ENCODE measurements around the gene OTC. TPM values are rescaled to one million over a fixed set of nuclear protein-coding genes. Genes with fewer than 3 reads are reported as not detected.

The OTC gene
- total RNA-seq, 2 donors from 2014 or later: not detected

GRCh38 chrX:38374431-38374830 is 22.0 kb downstream of the OTC start:
- no peak for DNase-seq
- H3K4me3 Mint-ChIP-seq: no peak overlapping the region
- H3K9me3 ChIP-seq (ENCODE audit: control insufficient read depth, low read length, poor library complexity, severe bottlenecking): no peaks in the 10 kb centered on the region
- no peaks in the 10 kb centered on the region for H3K4me1 Mint-ChIP-seq
- H3K27ac Mint-ChIP-seq: no peak overlapping the region
- H3K27me3 Mint-ChIP-seq: peaks cover 10% of the 10 kb centered on the region
- no peaks in the 10 kb centered on the region for H3K36me3 Mint-ChIP-seq (ENCODE audit: low read depth)
- ATAC-seq: no peak

- ATAC-seq (no peak), DNase-seq (no peak)
- Mint-ChIP-seq H3K27me3 (peaks cover 10% of the 10 kb centered on the region), H3K27ac (no peak overlapping the region), H3K4me3 (no peak overlapping the region), H3K4me1 (no peaks in the 10 kb centered on the region), H3K36me3 (ENCODE audit: low read depth) (no peaks in the 10 kb centered on the region)
- H3K9me3 ChIP-seq (ENCODE audit: control insufficient read depth, low read length, poor library complexity, severe bottlenecking): no peaks in the 10 kb centered on the region
Observed at GRCh38 chrX:38375891-38376290, 23.5 kb downstream of the OTC start.

GRCh38 chrX:38376747-38377146 is 24.3 kb downstream of the OTC start:
- ATAC-seq (no peak), DNase-seq (no peak)
- Mint-ChIP-seq H3K4me3 (no peak overlapping the region), H3K36me3 (ENCODE audit: low read depth) (no peaks in the 10 kb centered on the region), H3K27me3 (peaks cover 10% of the 10 kb centered on the region), H3K27ac (no peak overlapping the region), H3K4me1 (no peaks in the 10 kb centered on the region)
- H3K9me3 ChIP-seq (ENCODE audit: control insufficient read depth, low read length, poor library complexity, severe bottlenecking): no peaks in the 10 kb centered on the region

- H3K27ac Mint-ChIP-seq: no peak overlapping the region
- H3K4me1 Mint-ChIP-seq: no peaks in the 10 kb centered on the region
- no peaks in the 10 kb centered on the region for H3K9me3 ChIP-seq (ENCODE audit: control insufficient read depth, low read length, poor library complexity, severe bottlenecking)
- H3K4me3 Mint-ChIP-seq: no peak overlapping the region
- no peaks in the 10 kb centered on the region for H3K36me3 Mint-ChIP-seq (ENCODE audit: low read depth)
- no peak for DNase-seq
- no peak for ATAC-seq
- peaks cover 4% of the 10 kb centered on the region for H3K27me3 Mint-ChIP-seq
Observed at GRCh38 chrX:38379088-38379487, 26.7 kb downstream of the OTC start.

- Mint-ChIP-seq H3K27me3 (peaks cover 4% of the 10 kb centered on the region), H3K4me1 (no peaks in the 10 kb centered on the region), H3K27ac (no peak overlapping the region), H3K4me3 (no peak overlapping the region), H3K36me3 (ENCODE audit: low read depth) (no peaks in the 10 kb centered on the region)
- H3K9me3 ChIP-seq (ENCODE audit: control insufficient read depth, low read length, poor library complexity, severe bottlenecking): no peaks in the 10 kb centered on the region
- DNase-seq: no peak
- ATAC-seq: no peak
Observed at GRCh38 chrX:38382663-38383062, 30.3 kb downstream of the OTC start.

- Mint-ChIP-seq H3K27ac (no peak overlapping the region), H3K27me3 (no peaks in the 10 kb centered on the region), H3K4me3 (no peak overlapping the region), H3K4me1 (no peaks in the 10 kb centered on the region), H3K36me3 (ENCODE audit: low read depth) (no peaks in the 10 kb centered on the region)
- no peak for DNase-seq
- H3K9me3 ChIP-seq (ENCODE audit: control insufficient read depth, low read length, poor library complexity, severe bottlenecking): no peaks in the 10 kb centered on the region
- no peak for ATAC-seq
Observed at GRCh38 chrX:38400389-38400910, 48.0 kb downstream of the OTC start.

GRCh38 chrX:38402118-38402517 is 49.7 kb downstream of the OTC start:
- Mint-ChIP-seq H3K4me1 (no peaks in the 10 kb centered on the region), H3K4me3 (no peak overlapping the region), H3K36me3 (ENCODE audit: low read depth) (no peaks in the 10 kb centered on the region), H3K27ac (no peak overlapping the region), H3K27me3 (peaks cover 6% of the 10 kb centered on the region)
- no peaks in the 10 kb centered on the region for H3K9me3 ChIP-seq (ENCODE audit: control insufficient read depth, low read length, poor library complexity, severe bottlenecking)
- ATAC-seq: no peak
- DNase-seq: no peak

- no peak for ATAC-seq
- DNase-seq: no peak
- H3K27ac Mint-ChIP-seq: no peak overlapping the region
- H3K4me1 Mint-ChIP-seq: no peaks in the 10 kb centered on the region
- peaks cover 18% of the 10 kb centered on the region for H3K27me3 Mint-ChIP-seq
- no peaks in the 10 kb centered on the region for H3K9me3 ChIP-seq (ENCODE audit: control insufficient read depth, low read length, poor library complexity, severe bottlenecking)
- H3K4me3 Mint-ChIP-seq: no peak overlapping the region
- no peaks in the 10 kb centered on the region for H3K36me3 Mint-ChIP-seq (ENCODE audit: low read depth)
Observed at GRCh38 chrX:38403834-38404233, 51.4 kb downstream of the OTC start.

GRCh38 chrX:38407126-38407525 is 54.7 kb downstream of the OTC start:
- H3K36me3 Mint-ChIP-seq (ENCODE audit: low read depth): no peaks in the 10 kb centered on the region

GRCh38 chrX:38409289-38409688 is 56.9 kb downstream of the OTC start:
- Mint-ChIP-seq H3K36me3 (ENCODE audit: low read depth) (no peaks in the 10 kb centered on the region), H3K27ac (no peak overlapping the region), H3K27me3 (peaks cover 18% of the 10 kb centered on the region), H3K4me3 (no peak overlapping the region), H3K4me1 (no peaks in the 10 kb centered on the region)
- no peaks in the 10 kb centered on the region for H3K9me3 ChIP-seq (ENCODE audit: control insufficient read depth, low read length, poor library complexity, severe bottlenecking)
- ATAC-seq (no peak), DNase-seq (no peak)

More at GRCh38 chrX:38407126-38407525, 54.7 kb downstream of the OTC start:
- Mint-ChIP-seq H3K27ac (no peak overlapping the region), H3K4me1 (no peaks in the 10 kb centered on the region), H3K27me3 (peaks cover 18% of the 10 kb centered on the region), H3K4me3 (no peak overlapping the region)
- DNase-seq (no peak), ATAC-seq (no peak)
- H3K9me3 ChIP-seq (ENCODE audit: control insufficient read depth, low read length, poor library complexity, severe bottlenecking): no peaks in the 10 kb centered on the region

- Mint-ChIP-seq H3K4me1 (no peaks in the 10 kb centered on the region), H3K27me3 (peaks cover 4% of the 10 kb centered on the region), H3K36me3 (ENCODE audit: low read depth) (no peaks in the 10 kb centered on the region), H3K27ac (no peak overlapping the region), H3K4me3 (no peak overlapping the region)
- DNase-seq (no peak), ATAC-seq (no peak)
- H3K9me3 ChIP-seq (ENCODE audit: control insufficient read depth, low read length, poor library complexity, severe bottlenecking): no peaks in the 10 kb centered on the region
Observed at GRCh38 chrX:38426785-38427184, 74.4 kb downstream of the OTC start.

- no peak for DNase-seq
- no peak for ATAC-seq
- Mint-ChIP-seq H3K4me3 (no peak overlapping the region), H3K4me1 (no peaks in the 10 kb centered on the region), H3K27me3 (peaks cover 6% of the 10 kb centered on the region), H3K27ac (no peak overlapping the region), H3K36me3 (ENCODE audit: low read depth) (no peaks in the 10 kb centered on the region)
- H3K9me3 ChIP-seq (ENCODE audit: control insufficient read depth, low read length, poor library complexity, severe bottlenecking): no peaks in the 10 kb centered on the region
Observed at GRCh38 chrX:38431525-38431924, 79.1 kb downstream of the OTC start.

GRCh38 chrX:38435130-38435529 is 82.7 kb downstream of the OTC start:
- Mint-ChIP-seq H3K36me3 (ENCODE audit: low read depth) (no peaks in the 10 kb centered on the region), H3K4me1 (no peaks in the 10 kb centered on the region), H3K27me3 (peaks cover 10% of the 10 kb centered on the region), H3K4me3 (no peak overlapping the region), H3K27ac (no peak overlapping the region)
- H3K9me3 ChIP-seq (ENCODE audit: control insufficient read depth, low read length, poor library complexity, severe bottlenecking): no peaks in the 10 kb centered on the region
- DNase-seq (no peak), ATAC-seq (no peak)

GRCh38 chrX:38437093-38437492 is 84.7 kb downstream of the OTC start:
- no peaks in the 10 kb centered on the region for H3K9me3 ChIP-seq (ENCODE audit: control insufficient read depth, low read length, poor library complexity, severe bottlenecking)
- Mint-ChIP-seq H3K4me1 (no peaks in the 10 kb centered on the region), H3K27me3 (peaks cover 4% of the 10 kb centered on the region), H3K27ac (no peak overlapping the region), H3K4me3 (no peak overlapping the region), H3K36me3 (ENCODE audit: low read depth) (no peaks in the 10 kb centered on the region)
- no peak for DNase-seq
- ATAC-seq: no peak

Data from T-helper 17 cell (primary cell).